GM08714 (cell line): ENCODE data around the gene PLAC8L1.
"Not testable (repeated sequence)": the region's sequence is repeated elsewhere in the genome, so short reads cannot be mapped to it uniquely, and the experiment has no call there.

Experiments used
- H3K4me3 ChIP-seq: fragments of 200-500 bp; sonication (Bioruptor generic); 2 replicates; pipeline ENCODE4 v1.5.1; 2014; ENCODE audit warnings: mild to moderate bottlenecking, low read length, inconsistent platforms
- ZNF274 ChIP-seq: IDR thresholded peaks from 2 replicates; pipeline ENCODE4 v1.6.1; 2012; ENCODE audit warnings: mild to moderate bottlenecking, low read depth, low read length

PLAC8L1 gene

GRCh38 chr5:146105477-146105876, at the start of gene PLAC8L1:
TSS of gene PLAC8L1 (minus strand) at chr5:146105577. CDS start at chr5:146104311, 1,266 bp downstream.
- no peak within 1 kb of the TSS for H3K4me3 ChIP-seq
- TF ChIP-seq ZNF274: no peak

GRCh38 chr5:146151970-146152369, 46.6 kb upstream of the PLAC8L1 start:
- TF ChIP-seq ZNF274: no peak
- H3K4me3 ChIP-seq: no peak overlapping the region

- H3K4me3 ChIP-seq: no peak overlapping the region
- no peak for TF ChIP-seq ZNF274
Measured at GRCh38 chr5:146137967-146138403, 32.6 kb upstream of the PLAC8L1 start.

- H3K4me3 ChIP-seq: no peak overlapping the region
- TF ChIP-seq ZNF274: no peak
Measured at GRCh38 chr5:146130440-146131045, 25.2 kb upstream of the PLAC8L1 start.

GRCh38 chr5:146126068-146126467, 20.7 kb upstream of the PLAC8L1 start:
- H3K4me3 ChIP-seq: no peak overlapping the region
- TF ChIP-seq ZNF274: no peak

- H3K4me3 ChIP-seq: no peak overlapping the region
- TF ChIP-seq ZNF274: no peak
Measured at GRCh38 chr5:146124580-146124979, 19.2 kb upstream of the PLAC8L1 start.

GRCh38 chr5:146121451-146121850, 16.1 kb upstream of the PLAC8L1 start:
- H3K4me3 ChIP-seq: not testable (repeated sequence)

GRCh38 chr5:146118322-146118721, 12.9 kb upstream of the PLAC8L1 start:
- no peak for TF ChIP-seq ZNF274
- no peak overlapping the region for H3K4me3 ChIP-seq

GRCh38 chr5:146117216-146117615, 11.8 kb upstream of the PLAC8L1 start:
- not testable (repeated sequence) for H3K4me3 ChIP-seq

GRCh38 chr5:146116361-146116760, 11.0 kb upstream of the PLAC8L1 start:
- no peak for TF ChIP-seq ZNF274
- no peak overlapping the region for H3K4me3 ChIP-seq

GRCh38 chr5:146112476-146112875, 7.1 kb upstream of the PLAC8L1 start:
- TF ChIP-seq ZNF274: no peak
- no peak overlapping the region for H3K4me3 ChIP-seq

GRCh38 chr5:146111409-146111808, 6.0 kb upstream of the PLAC8L1 start:
- H3K4me3 ChIP-seq: no peak overlapping the region
- no peak for TF ChIP-seq ZNF274

GRCh38 chr5:146109379-146109778, 4.0 kb upstream of the PLAC8L1 start:
- no peak overlapping the region for H3K4me3 ChIP-seq
- no peak for TF ChIP-seq ZNF274

GRCh38 chr5:146108870-146109269, 3.5 kb upstream of the PLAC8L1 start:
- H3K4me3 ChIP-seq: not testable (repeated sequence)

- no peak overlapping the region for H3K4me3 ChIP-seq
- no peak for TF ChIP-seq ZNF274
Measured at GRCh38 chr5:146107901-146108300, 2.5 kb upstream of the PLAC8L1 start.

- no peak overlapping the region for H3K4me3 ChIP-seq
- no peak for TF ChIP-seq ZNF274
Measured at GRCh38 chr5:146103594-146103993, 1.8 kb downstream of the PLAC8L1 start.
